ENCODE measurements around the gene APELA.

APELA gene

DNA sequence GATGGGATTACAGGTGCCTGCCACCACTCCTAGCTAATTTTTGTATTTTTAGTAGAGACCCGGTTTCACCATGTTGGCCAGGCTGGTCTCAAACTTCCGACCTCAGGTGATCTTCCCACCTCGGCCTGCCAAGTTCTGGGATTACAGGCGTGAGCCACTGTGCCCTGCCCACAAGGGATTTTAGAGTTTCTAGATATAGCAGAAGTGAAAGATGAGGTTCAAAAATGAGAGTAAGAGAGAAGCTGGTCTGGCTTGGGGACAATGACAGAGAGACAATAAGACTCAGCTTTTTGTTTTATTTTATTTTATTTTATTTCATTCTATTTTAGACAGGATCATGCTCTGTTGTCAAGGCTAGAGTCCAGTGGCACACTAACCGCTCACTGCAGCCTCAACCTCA, 69.8 kb downstream of the APELA start:
- no peak overlapping the region for H3K4me3 ChIP-seq (ENCODE audit: low read depth, low read length)
- no peaks in the 10 kb centered on the region for H3K9me3 ChIP-seq (ENCODE audit: control insufficient read depth, insufficient read depth, low read depth, low read length)
- no peaks in the 10 kb centered on the region for H3K36me3 ChIP-seq (ENCODE audit: control insufficient read depth, insufficient read depth, low read length)
- H3K27me3 ChIP-seq (ENCODE audit: control insufficient read depth, insufficient read depth, low read length) = no peaks in the 10 kb centered on the region
- H3K27ac ChIP-seq (ENCODE audit: low read depth, low read length) = no peak overlapping the region
- H3K4me1 ChIP-seq (ENCODE audit: control insufficient read depth, insufficient read depth, low read length) = peaks cover 9% of the 10 kb centered on the region; the same call in 1 of the 2 replicates
- H3K9ac ChIP-seq (ENCODE audit: low read length) = no peak overlapping the region
